ENCODE data around the gene CCDC188.

The CCDC188 gene

DNA sequence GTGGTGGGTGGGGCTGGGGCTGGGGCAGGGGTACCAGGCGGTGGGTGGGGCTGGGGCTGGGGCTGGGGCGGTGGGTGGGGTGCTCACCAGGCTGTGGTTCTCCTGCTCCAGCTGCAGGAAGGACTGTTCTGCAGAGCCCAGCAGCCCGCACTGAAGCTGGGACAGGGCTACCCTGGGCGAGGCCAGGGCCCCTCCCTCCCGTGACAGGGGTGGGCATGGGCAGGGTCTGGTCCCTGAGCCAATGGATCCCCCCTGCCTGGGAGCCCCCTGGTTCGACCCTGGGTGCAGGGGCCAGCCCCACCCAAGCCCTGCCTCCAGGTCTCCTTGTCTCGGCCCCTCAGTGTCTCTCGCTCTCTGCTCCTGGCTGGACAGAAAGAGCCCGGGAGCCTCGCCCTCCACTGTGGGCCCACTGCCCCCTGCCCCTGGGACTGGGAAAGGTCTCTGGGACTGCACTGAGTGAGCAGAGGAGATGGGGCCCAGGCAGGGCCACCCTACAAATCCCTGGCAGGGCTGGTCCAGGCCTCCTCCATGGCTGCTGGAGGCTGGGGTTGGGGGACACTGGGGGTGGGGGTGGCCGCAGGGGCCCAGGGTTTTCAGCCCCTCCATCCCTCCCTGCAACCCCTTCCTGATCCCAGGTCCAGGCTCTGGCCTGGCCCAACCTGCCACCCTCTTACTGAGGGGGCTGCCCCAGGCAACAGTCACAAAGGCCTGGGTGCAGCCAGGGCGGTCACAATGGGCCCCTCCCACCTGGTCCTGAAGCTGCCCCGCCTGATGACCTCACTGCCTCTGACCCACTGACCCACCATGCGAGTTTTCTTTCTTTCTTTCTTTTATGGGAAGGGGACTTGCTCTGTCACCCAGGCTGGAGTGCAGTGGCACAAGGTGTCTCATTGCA is at the start of gene CCDC188:
CCDC188 (minus strand) TSS at position 675 of the 895 bp plus-strand sequence; CDS start at position 606, 69 bp downstream.
- CTCF ChIA-PET, result no interaction called here
- POLR2A ChIA-PET, result interaction anchor here (1.0 kb wide), 1 partner anchor 169 kb away, joined by 3 read pairs; the partner anchor contains the start of gene DGCR6L
- DNase-seq (ENCODE audit: extremely low spot score), result no peak
- TF ChIP-seq L3MBTL2 (conservative IDR thresholded peaks at IDR 0.05) (no peak), SP1 (IDR thresholded peaks at IDR 0.05) (no peak), FOXA1 (IDR thresholded peaks at IDR 0.05) (no peak), PKNOX1 (IDR thresholded peaks at IDR 0.05) (no peak), ELF4 (IDR thresholded peaks at IDR 0.05) (no peak), ARNT (IDR thresholded peaks at IDR 0.05) (no peak), NFRKB (IDR thresholded peaks at IDR 0.05) (no peak)

DNA sequence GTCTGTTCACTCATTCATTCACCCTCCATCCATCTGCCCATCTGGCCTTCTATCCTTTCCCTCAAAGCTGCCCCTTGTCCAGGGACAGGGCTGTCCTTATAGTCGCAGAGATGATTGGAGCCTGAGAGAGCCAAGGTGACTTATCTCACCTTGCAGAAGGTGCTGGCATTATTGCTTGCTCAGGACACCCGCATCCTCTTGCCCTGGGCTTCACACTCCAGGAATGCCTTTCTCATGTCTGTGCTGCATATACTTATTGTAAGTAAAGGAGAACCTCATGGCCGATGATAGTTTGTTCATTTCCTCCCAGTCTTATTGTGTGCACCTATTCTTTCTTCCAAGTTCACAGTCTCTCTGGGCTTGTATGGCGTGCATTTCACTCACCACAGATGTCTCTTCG is 49.1 kb upstream of the CCDC188 start:
- DNase-seq (ENCODE audit: extremely low spot score), result no peak
- TF ChIP-seq SP1 (IDR thresholded peaks at IDR 0.05) (no peak), PKNOX1 (IDR thresholded peaks at IDR 0.05) (no peak), FOXK2 (IDR thresholded peaks at IDR 0.05) (no peak), ELF4 (IDR thresholded peaks at IDR 0.05) (no peak), ARNT (IDR thresholded peaks at IDR 0.05) (no peak), TARDBP (IDR thresholded peaks at IDR 0.05) (no peak), FOXM1 (IDR thresholded peaks at IDR 0.05; ENCODE audit: borderline replicate concordance) (no peak), FOXA1 (IDR thresholded peaks at IDR 0.05) (no peak), NFRKB (IDR thresholded peaks at IDR 0.05) (no peak), HDGF (IDR thresholded peaks at IDR 0.05; ENCODE audit: borderline replicate concordance) (no peak), CTBP1 (IDR thresholded peaks at IDR 0.05; ENCODE audit: borderline replicate concordance) (no peak)
- CTCF ChIA-PET, result no interaction called here
- POLR2A ChIA-PET, result no interaction called here

GRCh38 chr22:20199413-20199842 is 48.6 kb upstream of the CCDC188 start:
- no peak for DNase-seq (ENCODE audit: extremely low spot score)
- POLR2A ChIA-PET, result no interaction called here
- CTCF ChIA-PET, result interaction anchor here (1.3 kb wide), 1 partner anchor 13 kb away, joined by 3 read pairs; no protein-coding TSS in a partner anchor
- no peak for TF ChIP-seq FOXK2 (IDR thresholded peaks at IDR 0.05)
- no peak for TF ChIP-seq SP1 (IDR thresholded peaks at IDR 0.05)
- TF ChIP-seq SUZ12 (IDR thresholded peaks at IDR 0.05), result no peak
- no peak for TF ChIP-seq L3MBTL2 (conservative IDR thresholded peaks at IDR 0.05)
- TF ChIP-seq ARNT (IDR thresholded peaks at IDR 0.05), result no peak
- TF ChIP-seq ELF4 (IDR thresholded peaks at IDR 0.05), result no peak
- TF ChIP-seq TARDBP (IDR thresholded peaks at IDR 0.05), result no peak
- no peak for TF ChIP-seq LEF1 (IDR thresholded peaks at IDR 0.05; ENCODE audit: borderline replicate concordance)

DNA sequence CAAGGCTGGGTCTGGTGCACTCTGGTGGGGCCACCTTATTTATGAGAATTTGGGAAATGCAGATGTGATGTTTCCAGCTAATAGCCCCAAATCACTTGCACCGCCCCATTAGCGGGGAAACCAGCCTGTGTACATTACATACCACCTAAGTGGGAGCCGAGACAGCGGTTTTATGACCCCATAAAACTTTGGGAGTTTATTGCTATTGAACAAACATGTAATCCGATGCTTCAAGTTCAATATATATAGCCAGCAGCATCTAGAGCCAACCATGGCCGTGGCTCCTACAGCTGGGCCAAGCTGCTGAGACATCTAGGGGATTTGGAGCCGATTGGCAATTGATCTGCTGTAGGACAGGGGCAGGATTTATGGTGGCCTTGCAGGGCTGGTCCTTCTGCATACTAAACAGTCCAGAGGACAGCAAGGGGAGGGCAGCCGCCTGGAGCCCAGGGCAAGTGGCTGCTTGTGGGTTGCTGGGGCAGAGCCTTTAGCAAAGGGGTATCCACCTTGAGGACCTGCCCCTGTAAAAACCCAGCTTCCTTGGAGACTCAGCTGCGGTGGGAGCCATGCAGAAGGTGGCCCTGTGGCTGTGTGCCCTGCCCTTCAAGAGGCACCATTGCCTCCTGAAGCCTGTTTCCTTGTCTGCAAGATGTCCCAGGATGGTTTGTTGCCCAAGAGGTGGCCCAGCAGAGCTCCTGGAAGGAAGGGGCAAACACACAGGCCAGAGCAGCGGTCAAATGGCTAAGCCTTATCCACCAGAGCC is 47.9 kb upstream of the CCDC188 start:
- peak; percentile 77 for DNase-seq (ENCODE audit: extremely low spot score)
- POLR2A ChIA-PET, result no interaction called here
- CTCF ChIA-PET, result interaction anchor here (1.3 kb wide), 1 partner anchor 12 kb away, joined by 3 read pairs; no protein-coding TSS in a partner anchor
- no peak for TF ChIP-seq TARDBP (IDR thresholded peaks at IDR 0.05)
- peak; percentile 83; the same call in 1 of the 2 replicates for TF ChIP-seq CTBP1 (IDR thresholded peaks at IDR 0.05; ENCODE audit: borderline replicate concordance)

DNA sequence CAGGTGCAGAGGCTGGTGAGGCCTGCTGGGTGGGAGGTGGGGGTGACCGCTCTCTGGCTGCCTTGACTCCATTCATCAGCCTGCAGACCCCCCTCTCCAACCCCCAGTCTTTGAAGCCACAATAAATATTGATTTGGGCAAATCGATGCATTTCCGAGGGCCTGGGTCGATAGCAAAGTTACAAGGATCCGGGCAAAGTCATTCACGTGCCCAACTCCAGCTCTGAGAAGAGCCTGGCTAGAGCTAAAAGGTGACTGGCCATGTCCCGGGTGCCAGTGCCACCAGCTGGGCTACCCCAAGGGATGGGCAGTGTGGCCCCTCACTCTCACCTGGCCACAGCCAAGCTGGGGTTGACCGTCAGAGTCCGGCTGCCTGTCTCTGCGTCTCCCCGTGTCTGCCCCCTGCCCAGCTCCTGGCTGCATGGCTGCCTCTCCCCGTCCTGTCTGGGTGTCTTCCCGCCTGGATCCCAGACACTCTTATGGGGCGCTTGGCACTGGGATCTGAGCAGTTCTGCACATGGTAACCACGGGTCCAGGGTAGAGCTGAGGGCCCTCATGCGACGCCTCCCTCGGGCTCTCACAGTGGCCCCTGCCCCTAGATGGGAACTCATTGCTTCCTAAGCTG is 46.7 kb upstream of the CCDC188 start:
- DNase-seq (ENCODE audit: extremely low spot score), result no peak
- ChIA-PET CTCF (interaction anchor here (0.7 kb wide), 1 partner anchor 221 kb away, joined by 3 read pairs; no protein-coding TSS in a partner anchor), POLR2A (interaction anchor here (0.7 kb wide), 1 partner anchor 9 kb away, joined by 3 read pairs; no protein-coding TSS in a partner anchor)
- TF ChIP-seq FOXM1 (IDR thresholded peaks at IDR 0.05; ENCODE audit: borderline replicate concordance) (no peak), BHLHE40 (IDR thresholded peaks at IDR 0.05; ENCODE audit: borderline replicate concordance) (no peak), ZNF384 (IDR thresholded peaks at IDR 0.05) (no peak), SUZ12 (IDR thresholded peaks at IDR 0.05) (no peak), CTBP1 (IDR thresholded peaks at IDR 0.05; ENCODE audit: borderline replicate concordance) (no peak), NFRKB (IDR thresholded peaks at IDR 0.05) (no peak), ELF4 (IDR thresholded peaks at IDR 0.05) (no peak), LEF1 (IDR thresholded peaks at IDR 0.05; ENCODE audit: borderline replicate concordance) (no peak)

- TF ChIP-seq ARNT (IDR thresholded peaks at IDR 0.05) (no peak), TARDBP (IDR thresholded peaks at IDR 0.05) (no peak), HDGF (IDR thresholded peaks at IDR 0.05; ENCODE audit: borderline replicate concordance) (no peak), ZNF384 (IDR thresholded peaks at IDR 0.05) (no peak), NFRKB (IDR thresholded peaks at IDR 0.05) (no peak), LEF1 (IDR thresholded peaks at IDR 0.05; ENCODE audit: borderline replicate concordance) (no peak), FOXK2 (IDR thresholded peaks at IDR 0.05) (no peak), L3MBTL2 (conservative IDR thresholded peaks at IDR 0.05) (no peak)
- POLR2A ChIA-PET, result interaction anchor here (0.9 kb wide), 1 partner anchor 18 kb away, joined by 3 read pairs; no protein-coding TSS in a partner anchor
- no peak for DNase-seq (ENCODE audit: extremely low spot score)
- CTCF ChIA-PET, result interaction anchor here (0.7 kb wide), 1 partner anchor 10 kb away, joined by 3 read pairs; no protein-coding TSS in a partner anchor
Observed at GRCh38 chr22:20196094-20196842, 45.4 kb upstream of the CCDC188 start.
